ENCODE results near the gene PUS1.

- TF ChIP-seq MYC (IDR thresholded peaks at IDR 0.05; ENCODE audit: insufficient read depth, insufficient read length, insufficient replicate concordance, low read length, severe bottlenecking) (peak; percentile 73), PML (IDR thresholded peaks at IDR 0.05; ENCODE audit: low read length) (peak; percentile 69; the same call in 1 of the 2 replicates), CTCF (IDR thresholded peaks at IDR 0.05 in 2 of 3, conservative IDR thresholded peaks at IDR 0.05 in 1 of 3; ENCODE audit: control insufficient read depth in 2 of 3, extremely low read depth in 1 of 3, insufficient read depth in 1 of 3, low read depth in 3 of 3, low read length in 3 of 3) (no peak), TAF1 (IDR thresholded peaks at IDR 0.05; ENCODE audit: borderline replicate concordance, low read depth, low read length) (peak; percentile 90), NR2F1 (conservative IDR thresholded peaks at IDR 0.05) (peak; percentile 97), EP300 (IDR thresholded peaks at IDR 0.05; ENCODE audit: borderline replicate concordance in 1 of 2, control insufficient read depth in 1 of 2, low read depth in 2 of 2, low read length in 2 of 2) (no peak), HCFC1 (IDR thresholded peaks at IDR 0.05; ENCODE audit: low read length) (peak; percentile 64), EED (IDR thresholded peaks at IDR 0.05; ENCODE audit: low read depth) (no peak), CBFB (IDR thresholded peaks at IDR 0.05; ENCODE audit: low read depth) (no peak), SIN3A (IDR thresholded peaks at IDR 0.05; ENCODE audit: low read depth, low read length) (peak; percentile 93), RCOR1 (conservative IDR thresholded peaks at IDR 0.05; ENCODE audit: low read depth, low read length) (no peak), EZH2 (IDR thresholded peaks at IDR 0.05; ENCODE audit: borderline replicate concordance, control insufficient read depth, low read depth, low read length) (no peak)
These were observed at the start of gene PUS1 for GRCh38 chr12:131928711-131929580.

Measured in GM12878 (cell line).